Dermis blood vessel endothelial cell (primary cell): ENCODE data around the gene POLR3G. TPM values are rescaled to one million over a fixed set of nuclear protein-coding genes. Genes with fewer than 3 reads are reported as not detected.

Experiments
- DNase-seq: peaks from one replicate; pipeline ENCODE4 v3.0.0; 2010
- total RNA-seq: library from RNA; depleted of rRNA; stranded (reverse); fragments of >200 nt; gene quantifications from 2 replicates; pipeline ENCODE4 v1.2.3, GENCODE V29; 2014

POLR3G gene
- total RNA-seq, 1 donor from 2014 or later, result 4.9 TPM

GRCh38 chr5:90504743-90505142, 30.1 kb downstream of the POLR3G start:
- DNase-seq, result no peak

GRCh38 chr5:90506221-90506620, 31.6 kb downstream of the POLR3G start:
- no peak for DNase-seq

- DNase-seq, result no peak
These were observed 35.8 kb downstream of the POLR3G start for GRCh38 chr5:90510438-90510837.

GRCh38 chr5:90514520-90514919, 39.9 kb downstream of the POLR3G start:
- no peak for DNase-seq

GRCh38 chr5:90518661-90519060, 44.0 kb downstream of the POLR3G start:
- DNase-seq, result peak; percentile 88

- peak; percentile 80 for DNase-seq
These were observed 44.4 kb downstream of the POLR3G start for GRCh38 chr5:90519081-90519480.

GRCh38 chr5:90528601-90529193, 54.0 kb downstream of the POLR3G start:
- DNase-seq, result peak; percentile 42

GRCh38 chr5:90529194-90529938, 54.7 kb downstream of the POLR3G start, which contains the start of gene LYSMD3:
LYSMD3 (minus strand) TSS chr5:90529584; CDS start chr5:90525289, 4,295 bp downstream.
- peak; percentile 99 for DNase-seq

GRCh38 chr5:90529939-90530677, 55.4 kb downstream of the POLR3G start:
- peak; percentile 84 for DNase-seq

GRCh38 chr5:90530736-90531487, 56.2 kb downstream of the POLR3G start:
- DNase-seq, result no peak

- no peak for DNase-seq
These were observed 59.1 kb downstream of the POLR3G start for GRCh38 chr5:90533794-90534193.

GRCh38 chr5:90534922-90535321, 60.3 kb downstream of the POLR3G start:
- DNase-seq, result no peak

GRCh38 chr5:90542827-90543519, 68.3 kb downstream of the POLR3G start:
- DNase-seq, result no peak

GRCh38 chr5:90545511-90545910, 70.8 kb downstream of the POLR3G start:
- DNase-seq, result no peak

GRCh38 chr5:90546216-90546837, 71.7 kb downstream of the POLR3G start:
- no peak for DNase-seq

- DNase-seq, result no peak
These were observed 72.4 kb downstream of the POLR3G start for GRCh38 chr5:90547072-90547536.

- DNase-seq, result no peak
These were observed 73.5 kb downstream of the POLR3G start for GRCh38 chr5:90548069-90548593.

GRCh38 chr5:90549223-90549622, 74.6 kb downstream of the POLR3G start:
- DNase-seq, result no peak

- no peak for DNase-seq
These were observed 75.1 kb downstream of the POLR3G start for GRCh38 chr5:90549729-90550275.

- no peak for DNase-seq
These were observed 76.3 kb downstream of the POLR3G start for GRCh38 chr5:90550963-90551362.

GRCh38 chr5:90551376-90551775, 76.7 kb downstream of the POLR3G start:
- no peak for DNase-seq
